HG02759 (cell line): ENCODE results near the gene FNIP1.
"Not testable (repeated sequence)": the region's sequence is repeated elsewhere in the genome, so short reads cannot be mapped to it uniquely, and the experiment has no call there.

Experiments
- ATAC-seq: cut with Tn5 transposase; IDR thresholded peaks from one replicate; pipeline ENCODE4 v1.9.1; 2021; ENCODE audit warnings: mild to moderate bottlenecking, moderate library complexity; ENCODE audit not compliant: unreplicated experiment

FNIP1 gene

GRCh38 chr5:131796793-131797693 is at the start of gene FNIP1:
TSS of gene FNIP1 (minus strand) at chr5:131797017. CDS start at chr5:131796921, 96 bp downstream.
- peak; percentile 95 for ATAC-seq

DNA sequence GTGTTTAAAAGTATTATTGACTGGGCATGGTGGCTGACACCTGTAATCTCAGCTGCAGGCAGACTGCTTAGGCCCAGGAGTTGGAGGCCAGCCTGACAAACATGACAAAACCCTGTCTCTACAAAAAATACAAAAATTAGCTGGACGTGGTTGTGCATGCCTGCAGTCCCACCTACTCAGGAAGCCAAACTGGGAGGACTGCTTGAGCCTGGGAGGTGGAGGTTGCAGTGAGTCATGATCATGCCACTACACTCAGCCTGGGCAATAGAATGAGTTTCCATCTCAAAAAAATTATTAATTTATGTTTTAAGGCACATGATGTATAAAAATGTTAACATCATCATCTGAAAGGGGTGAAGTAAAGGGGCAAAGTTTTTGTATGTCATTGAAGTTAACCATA is 49.7 kb upstream of the FNIP1 start:
- no peak for ATAC-seq

GRCh38 chr5:131845828-131846227 is 49.0 kb upstream of the FNIP1 start:
- no peak for ATAC-seq

DNA sequence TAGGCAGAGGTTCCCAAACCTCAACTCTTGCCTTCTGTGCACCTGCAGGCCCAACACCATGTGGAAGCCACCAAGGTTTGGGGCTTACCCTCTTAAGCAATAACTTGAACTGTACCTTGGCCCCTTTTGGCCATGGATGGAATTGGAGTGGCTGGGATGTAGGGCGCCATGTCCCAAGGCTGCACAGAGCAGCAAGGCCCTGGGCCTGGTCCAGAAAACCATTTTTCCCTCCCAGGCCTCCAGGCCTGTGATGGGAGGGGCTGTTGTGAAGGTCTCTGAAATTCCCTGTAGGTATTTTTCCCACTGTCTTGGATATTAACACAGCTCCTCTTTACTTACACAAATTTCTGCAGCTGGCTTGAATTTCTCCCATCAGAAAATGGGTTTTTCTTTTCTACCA is 46.2 kb upstream of the FNIP1 start:
- not testable (repeated sequence) for ATAC-seq

DNA sequence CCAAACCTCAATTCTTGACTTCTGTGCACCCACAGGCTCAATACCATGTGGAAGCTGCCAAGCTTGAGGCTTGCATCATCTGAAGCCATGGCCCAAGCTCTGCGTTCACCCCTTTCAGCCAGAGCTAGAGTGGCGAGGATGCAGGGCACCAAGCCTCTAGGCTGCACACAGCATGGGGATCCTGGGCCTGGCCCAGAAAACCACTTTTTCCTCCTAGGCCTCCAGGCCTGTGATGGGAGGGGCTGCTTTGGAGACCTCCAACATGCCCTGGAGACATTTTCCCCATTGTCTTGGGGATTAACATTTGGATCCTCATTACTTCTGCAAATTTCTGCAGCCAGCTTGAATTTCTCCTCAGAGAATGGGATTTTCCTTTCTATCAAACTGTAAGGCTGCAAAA is 35.9 kb upstream of the FNIP1 start:
- not testable (repeated sequence) for ATAC-seq

DNA sequence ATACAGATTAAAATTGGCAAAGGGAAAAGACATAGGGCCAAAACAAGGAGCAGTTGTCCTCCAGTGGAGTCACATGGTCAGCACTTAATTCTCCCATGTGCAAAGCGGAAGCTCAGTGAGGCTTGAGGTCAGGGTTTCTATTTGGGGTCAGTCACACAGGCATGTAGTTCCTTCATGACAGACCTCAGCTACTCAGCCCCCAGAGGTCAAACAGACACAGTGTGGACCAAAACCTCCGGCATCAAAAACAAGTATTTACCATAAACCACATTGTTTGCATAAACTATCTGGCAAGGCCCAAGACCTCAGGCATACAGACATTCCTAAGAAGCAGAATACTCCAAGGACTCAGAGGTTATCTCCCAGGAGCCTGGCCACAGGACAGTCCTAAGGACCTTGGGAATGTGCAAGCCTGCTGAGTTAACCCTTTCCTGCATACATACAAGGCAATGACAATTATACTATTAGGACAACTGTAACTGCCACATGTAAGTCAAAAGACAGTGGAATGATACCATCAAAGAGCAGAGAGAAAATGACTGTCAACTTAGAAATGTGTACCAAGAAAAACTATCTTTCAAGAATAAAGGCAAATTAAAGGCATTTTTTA is 28.7 kb upstream of the FNIP1 start:
- ATAC-seq, result peak; percentile 60

DNA sequence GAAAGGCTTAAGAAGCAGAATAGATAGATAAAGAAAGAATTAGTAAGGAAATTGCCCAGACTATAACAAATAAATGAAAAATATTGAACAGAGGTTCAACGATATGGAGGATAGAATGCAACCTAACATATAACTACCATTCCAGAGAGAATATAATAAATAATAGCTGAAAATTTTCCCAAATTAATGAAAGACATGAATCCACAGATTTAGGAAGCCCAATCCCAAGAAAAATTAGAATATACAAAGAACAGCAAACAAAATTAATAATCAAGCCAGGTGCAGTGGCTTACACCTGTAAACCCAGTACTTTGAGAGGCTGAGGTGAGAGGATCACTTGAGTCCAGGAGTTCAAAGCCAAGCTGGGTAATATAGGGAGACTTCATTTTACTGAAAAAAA is 27.8 kb upstream of the FNIP1 start:
- ATAC-seq, result no peak

DNA sequence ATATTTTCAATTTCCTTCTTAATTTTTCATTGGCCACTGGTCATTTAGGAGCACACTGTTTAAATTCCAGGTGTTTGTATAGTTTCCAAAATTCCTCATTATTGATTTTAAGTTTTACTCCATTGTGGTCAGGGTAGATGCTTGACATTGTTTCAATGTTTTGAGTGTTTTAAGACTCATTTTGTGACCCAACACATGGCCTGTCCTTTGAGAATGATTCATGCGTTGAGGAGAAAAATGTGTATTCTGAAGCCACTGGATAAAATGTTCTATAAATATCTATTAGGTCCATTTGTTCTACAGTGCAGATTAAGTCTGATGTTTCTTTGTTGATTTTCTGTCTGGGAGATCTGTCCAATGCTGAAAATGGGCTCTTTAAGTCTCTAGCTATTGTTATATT is 24.4 kb upstream of the FNIP1 start:
- ATAC-seq, result no peak

GRCh38 chr5:131818001-131818724 is 21.3 kb upstream of the FNIP1 start:
- ATAC-seq, result no peak

GRCh38 chr5:131814990-131815389 is 18.2 kb upstream of the FNIP1 start:
- no peak for ATAC-seq

- ATAC-seq, result no peak
Measured at GRCh38 chr5:131812371-131813160, 15.7 kb upstream of the FNIP1 start.

DNA sequence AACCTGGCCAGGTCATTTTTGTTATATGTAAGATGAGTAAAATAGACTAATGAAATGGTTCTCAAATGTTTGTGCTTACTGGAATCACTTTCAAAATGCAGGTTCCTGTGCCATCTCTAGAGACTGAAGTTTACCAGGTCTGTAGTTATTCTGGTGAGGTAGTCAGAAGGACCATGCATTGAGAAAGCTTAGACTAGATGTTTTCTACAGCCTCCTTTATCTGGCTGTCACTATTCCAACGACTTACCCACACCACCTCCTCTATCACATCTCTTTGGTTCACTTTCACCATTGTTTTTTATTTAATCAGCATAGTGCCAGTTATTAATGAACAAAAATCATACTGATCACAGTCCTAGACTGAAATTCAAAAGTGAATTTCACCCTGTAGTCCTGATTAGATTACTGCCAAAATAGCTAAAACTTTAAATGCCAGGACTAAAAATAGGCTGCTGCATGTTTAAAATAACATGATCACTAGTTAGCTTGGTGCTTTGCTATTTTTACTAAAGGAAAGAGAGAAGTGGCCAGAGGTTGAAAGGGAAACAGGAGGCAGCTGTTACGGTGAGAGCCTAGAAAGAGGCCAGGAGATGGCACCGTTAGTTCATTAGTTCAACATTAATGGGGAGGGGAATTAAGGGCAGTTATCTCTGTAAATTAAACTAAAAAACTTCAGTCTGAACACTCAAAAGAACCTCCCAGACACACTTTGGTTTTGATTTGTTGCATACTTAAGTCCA is 13.9 kb upstream of the FNIP1 start:
- ATAC-seq, result peak; percentile 62

DNA sequence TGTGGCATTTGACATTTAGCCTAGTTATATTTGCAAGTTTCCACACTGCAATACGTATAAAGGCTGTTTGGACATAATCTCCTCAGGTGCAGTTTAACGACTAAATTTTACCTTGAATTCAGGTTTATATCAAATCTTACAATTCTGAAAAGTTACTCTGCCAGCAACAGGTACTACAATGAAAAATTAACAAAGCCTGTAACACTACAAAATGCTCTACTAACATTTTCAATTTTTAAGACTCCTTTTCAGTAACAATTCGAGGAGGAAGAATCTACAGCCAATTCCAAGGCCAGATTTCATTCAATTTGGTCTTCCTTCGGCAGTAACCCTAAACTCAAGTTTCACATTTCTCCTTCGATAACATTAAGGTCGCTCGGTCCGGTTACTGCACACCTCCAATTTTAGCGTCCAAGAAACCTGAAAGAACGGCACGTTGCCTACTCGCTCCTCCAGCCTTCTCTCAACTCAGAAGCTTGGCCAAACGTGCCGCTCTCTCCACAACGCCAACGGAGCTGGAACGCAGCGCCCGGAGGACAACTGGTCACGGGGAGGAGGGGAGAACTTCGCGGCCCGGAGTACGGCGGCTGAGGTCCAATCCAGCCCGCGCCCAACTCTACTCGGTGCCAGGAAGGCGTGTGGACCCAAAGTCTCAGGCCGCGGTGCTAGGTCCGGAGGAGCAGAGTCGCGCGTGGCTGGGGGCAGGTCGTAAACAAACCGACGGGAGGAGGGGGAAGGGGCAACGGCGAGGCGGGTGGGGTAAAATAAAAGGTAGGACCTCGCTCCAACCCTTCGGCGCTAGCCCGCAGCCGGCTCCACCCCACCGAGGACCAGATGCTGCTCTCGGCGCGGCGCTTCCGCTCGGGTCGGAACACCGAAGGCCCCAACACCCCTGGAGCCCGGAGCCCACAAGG is 681 bp downstream of the FNIP1 start:
- peak; percentile 20 for ATAC-seq

- ATAC-seq, result no peak
Measured at GRCh38 chr5:131795228-131795627, 1.6 kb downstream of the FNIP1 start.

DNA sequence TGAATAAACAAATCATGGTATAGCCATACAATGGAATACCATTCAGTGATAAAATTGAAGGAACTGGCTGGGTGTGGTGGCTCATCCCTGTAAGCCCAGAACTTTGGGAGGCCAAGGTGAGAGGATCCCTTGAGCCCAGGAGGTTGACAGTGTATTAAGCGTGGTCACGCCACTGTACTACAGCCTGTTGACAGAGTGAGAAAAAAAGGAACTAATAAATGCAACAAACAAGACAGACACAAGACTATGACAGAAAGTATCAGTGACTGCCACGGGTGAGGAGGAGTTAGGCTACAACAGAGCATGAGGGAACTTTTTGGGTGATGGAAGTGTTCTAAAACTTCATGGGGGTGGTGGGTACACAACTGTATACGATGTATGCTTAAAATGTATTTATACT is 2.2 kb downstream of the FNIP1 start:
- no peak for ATAC-seq

GRCh38 chr5:131792896-131793295 is 3.9 kb downstream of the FNIP1 start:
- ATAC-seq, result no peak

DNA sequence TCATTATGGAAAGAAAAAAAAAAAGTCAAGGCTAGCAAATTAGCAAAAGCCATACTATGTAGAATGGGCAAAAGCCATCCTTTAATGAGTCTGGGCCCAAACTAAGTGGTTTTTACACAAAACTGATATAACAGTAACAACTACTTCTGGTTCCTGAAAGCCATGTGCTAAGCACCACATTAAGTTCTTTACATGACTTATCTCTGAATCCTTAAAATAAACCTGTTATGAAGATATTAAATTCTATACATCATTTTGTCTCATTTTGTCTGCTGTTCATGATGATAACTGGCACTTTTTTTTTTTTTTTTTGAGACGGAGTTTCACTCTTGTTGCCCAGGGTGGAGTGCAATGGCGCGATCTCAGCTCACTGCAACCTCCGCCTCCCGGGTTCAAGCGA is 5.0 kb downstream of the FNIP1 start:
- no peak for ATAC-seq

GRCh38 chr5:131790550-131790949 is 6.3 kb downstream of the FNIP1 start:
- ATAC-seq, result no peak

- ATAC-seq, result no peak
Measured at GRCh38 chr5:131789765-131790164, 7.1 kb downstream of the FNIP1 start.
